NCI-H345 (cell line): ENCODE results near the gene ZBTB44.

ENCODE experiments used
- DNase-seq: peaks from one replicate; lab custom pipeline; 2025; lab: John Stamatoyannopoulos, UW

Gene ZBTB44

GRCh38 chr11:130213979-130214281 is 100.8 kb downstream of the ZBTB44 start:
- no peak for DNase-seq

GRCh38 chr11:130213143-130213978 is 101.4 kb downstream of the ZBTB44 start:
- DNase-seq = peak; percentile 40

GRCh38 chr11:130212431-130212961 is 102.2 kb downstream of the ZBTB44 start:
- no peak for DNase-seq

GRCh38 chr11:130211781-130212401 is 102.8 kb downstream of the ZBTB44 start:
- DNase-seq = no peak

GRCh38 chr11:130211144-130211543 is 103.6 kb downstream of the ZBTB44 start:
- no peak for DNase-seq

GRCh38 chr11:130209954-130210854 is 104.5 kb downstream of the ZBTB44 start:
- DNase-seq = no peak

GRCh38 chr11:130209128-130209932 is 105.4 kb downstream of the ZBTB44 start:
- DNase-seq = no peak

- DNase-seq = no peak
Measured at GRCh38 chr11:130208241-130209127, 106.2 kb downstream of the ZBTB44 start.

- DNase-seq = no peak
Measured at GRCh38 chr11:130206141-130206540, 108.6 kb downstream of the ZBTB44 start.

- DNase-seq = no peak
Measured at GRCh38 chr11:130204703-130205095, 110.0 kb downstream of the ZBTB44 start.

- DNase-seq = no peak
Measured at GRCh38 chr11:130203766-130204702, 110.7 kb downstream of the ZBTB44 start.

GRCh38 chr11:130202818-130203689 is 111.7 kb downstream of the ZBTB44 start:
- no peak for DNase-seq

- DNase-seq = no peak
Measured at GRCh38 chr11:130202009-130202817, 112.5 kb downstream of the ZBTB44 start.

- DNase-seq = no peak
Measured at GRCh38 chr11:130201026-130201425, 113.7 kb downstream of the ZBTB44 start.

GRCh38 chr11:130199792-130200191 is 114.9 kb downstream of the ZBTB44 start:
- DNase-seq = no peak

GRCh38 chr11:130198964-130199363 is 115.8 kb downstream of the ZBTB44 start:
- no peak for DNase-seq

- DNase-seq = no peak
Measured at GRCh38 chr11:130198292-130198691, 116.4 kb downstream of the ZBTB44 start.
